ENCODE measurements around the gene SYT8.

The SYT8 gene

GRCh38 chr11:1867381-1867780 lies 32.6 kb downstream of the SYT8 start:
- Histone ChIP-seq H3K27ac (ENCODE audit: low read depth, low read length, poor library complexity, severe bottlenecking) (no peak overlapping the region), H3K9me3 (ENCODE audit: low read length) (no peaks in the 10 kb centered on the region), H3F3A (ENCODE audit: insufficient read depth, low read length) (no peaks in the 10 kb centered on the region), H3K79me2 (ENCODE audit: insufficient read depth, low read length) (no peaks in the 10 kb centered on the region), H3K4me2 (ENCODE audit: low read length) (no peak overlapping the region), H3K9me2 (ENCODE audit: low read depth, low read length) (no peaks in the 10 kb centered on the region), H3K27me3 (ENCODE audit: insufficient read depth, low read length) (no peaks in the 10 kb centered on the region), H3K9ac (ENCODE audit: low read length) (no peak overlapping the region), H4K20me1 (ENCODE audit: insufficient read depth, low read length) (no peaks in the 10 kb centered on the region), H3K4me1 (ENCODE audit: insufficient read depth, low read length, severe bottlenecking) (peaks cover 36% of the 10 kb centered on the region), H3K4me3 (ENCODE audit: low read depth, low read length, poor library complexity, severe bottlenecking) (no peak overlapping the region), H3K36me3 (ENCODE audit: insufficient read depth, low read length) (peaks cover 40% of the 10 kb centered on the region), H2AFZ (ENCODE audit: low read length) (no peak overlapping the region)
- no peak for TF ChIP-seq EZH2 (IDR thresholded peaks at IDR 0.05; ENCODE audit: borderline replicate concordance, low read length)
- TF ChIP-seq CTCF (IDR thresholded peaks at IDR 0.05; ENCODE audit: low read length): no peak

GRCh38 chr11:1868056-1868635 lies 33.4 kb downstream of the SYT8 start:
- no peaks in the 10 kb centered on the region for H3K9me2 ChIP-seq (ENCODE audit: low read depth, low read length)
- no peaks in the 10 kb centered on the region for H3F3A ChIP-seq (ENCODE audit: insufficient read depth, low read length)
- H4K20me1 ChIP-seq (ENCODE audit: insufficient read depth, low read length): no peaks in the 10 kb centered on the region
- no peak overlapping the region for H3K27ac ChIP-seq (ENCODE audit: low read depth, low read length, poor library complexity, severe bottlenecking)
- TF ChIP-seq EZH2 (IDR thresholded peaks at IDR 0.05; ENCODE audit: borderline replicate concordance, low read length) (no peak), CTCF (IDR thresholded peaks at IDR 0.05; ENCODE audit: low read length) (no peak)
- H3K79me2 ChIP-seq (ENCODE audit: insufficient read depth, low read length): no peaks in the 10 kb centered on the region
- no peak overlapping the region for H2AFZ ChIP-seq (ENCODE audit: low read length)
- H3K36me3 ChIP-seq (ENCODE audit: insufficient read depth, low read length): peaks cover 32% of the 10 kb centered on the region
- no peaks in the 10 kb centered on the region for H3K27me3 ChIP-seq (ENCODE audit: insufficient read depth, low read length)
- no peaks in the 10 kb centered on the region for H3K9me3 ChIP-seq (ENCODE audit: low read length)
- peaks cover 36% of the 10 kb centered on the region for H3K4me1 ChIP-seq (ENCODE audit: insufficient read depth, low read length, severe bottlenecking)
- H3K4me3 ChIP-seq (ENCODE audit: low read depth, low read length, poor library complexity, severe bottlenecking): no peak overlapping the region
- peak overlapping the region; percentile 3; the same call in 1 of the 2 replicates for H3K4me2 ChIP-seq (ENCODE audit: low read length)
- H3K9ac ChIP-seq (ENCODE audit: low read length): no peak overlapping the region

GRCh38 chr11:1868636-1869291 lies 34.0 kb downstream of the SYT8 start:
- no peaks in the 10 kb centered on the region for H3K27me3 ChIP-seq (ENCODE audit: insufficient read depth, low read length)
- peaks cover 36% of the 10 kb centered on the region for H3K4me1 ChIP-seq (ENCODE audit: insufficient read depth, low read length, severe bottlenecking)
- H3K9me2 ChIP-seq (ENCODE audit: low read depth, low read length): no peaks in the 10 kb centered on the region
- no peak overlapping the region for H3K27ac ChIP-seq (ENCODE audit: low read depth, low read length, poor library complexity, severe bottlenecking)
- H3K9me3 ChIP-seq (ENCODE audit: low read length): no peaks in the 10 kb centered on the region
- H3K79me2 ChIP-seq (ENCODE audit: insufficient read depth, low read length): no peaks in the 10 kb centered on the region
- peaks cover 26% of the 10 kb centered on the region for H3K36me3 ChIP-seq (ENCODE audit: insufficient read depth, low read length)
- no peak overlapping the region for H2AFZ ChIP-seq (ENCODE audit: low read length)
- no peak overlapping the region for H3K9ac ChIP-seq (ENCODE audit: low read length)
- H3K4me2 ChIP-seq (ENCODE audit: low read length): peak overlapping the region; percentile 3; the same call in 1 of the 2 replicates
- H4K20me1 ChIP-seq (ENCODE audit: insufficient read depth, low read length): no peaks in the 10 kb centered on the region
- TF ChIP-seq CTCF (IDR thresholded peaks at IDR 0.05; ENCODE audit: low read length) (no peak), EZH2 (IDR thresholded peaks at IDR 0.05; ENCODE audit: borderline replicate concordance, low read length) (no peak)
- H3K4me3 ChIP-seq (ENCODE audit: low read depth, low read length, poor library complexity, severe bottlenecking): no peak overlapping the region
- H3F3A ChIP-seq (ENCODE audit: insufficient read depth, low read length): no peaks in the 10 kb centered on the region

All from OCI-LY1 (cell line).